ENCODE results near the gene CPNE5. TPM values are rescaled to one million over a fixed set of nuclear protein-coding genes. Genes with fewer than 3 reads are reported as not detected.

Gene CPNE5
- total and polyA plus RNA-seq, 10 donors, result 9.5 to 33.4 (median 19.3) TPM

GRCh38 chr6:36735110-36736071 is 103.9 kb downstream of the CPNE5 start:
- Histone ChIP-seq H3K27ac (peak overlapping the region; percentile 27 to 80 (median 74)), H3K9me3 (no peaks in the 10 kb centered on the region), H3K4me3 (peak overlapping the region in 5 of 8 donors; percentile 3 to 43 (median 13)), H3K4me1 (peaks cover 13 to 36% (median 26%) of the 10 kb centered on the region in 6 donors), H3K27me3 (replicated peaks in 1 of 7) (no peaks in the 10 kb centered on the region), H3K36me3 (peaks cover 0 to 12% (median 0%) of the 10 kb centered on the region in 6 donors)
- intact Hi-C loops (cut with DNase I; ENCODE audit: low total_unique reads), result no loop called here
- DNase-seq, result peak; percentile 67
- WGBS, 5 donors, result 15 to 30% (median 21%) methylated on average over 20 to 24 of the region's 24 CpGs
- TF ChIP-seq CTCF (IDR thresholded peaks at IDR 0.05 in 8 of 11, conservative IDR thresholded peaks at IDR 0.05 in 3 of 11), result peak in 7 of 11 experiments; percentile 3 to 51 (median 24)
- TF ChIP-seq POLR2A (IDR thresholded peaks at IDR 0.05), result no peak
- peak; percentile 19 to 75 (median 48) for TF ChIP-seq POLR2AphosphoS5 (IDR thresholded peaks at IDR 0.05)

- peak overlapping the region in 7 of 8 donors; percentile 61 to 80 (median 74) for H3K27ac ChIP-seq
These were observed 104.7 kb downstream of the CPNE5 start for GRCh38 chr6:36734486-36735060.

DNA sequence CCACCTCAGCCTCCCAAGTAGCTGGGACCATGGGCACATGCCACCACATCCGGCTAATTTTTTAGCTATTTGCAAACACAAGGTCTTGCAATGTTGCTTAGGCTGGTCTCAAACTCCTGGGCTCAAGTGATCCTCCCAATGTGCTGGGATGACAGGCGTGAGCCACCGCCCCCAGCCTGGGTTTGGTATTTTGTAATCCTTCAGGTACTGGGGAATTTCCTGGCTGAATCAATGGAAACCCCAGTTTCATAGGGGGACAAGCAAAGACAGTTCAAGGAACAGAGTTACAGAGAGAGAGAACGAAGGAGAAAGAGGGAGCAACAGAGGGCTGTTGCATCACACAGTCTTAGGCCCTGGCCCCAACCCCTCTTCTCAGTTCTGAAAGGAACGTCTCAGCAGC is 105.9 kb downstream of the CPNE5 start:
- no peak for TF ChIP-seq CTCF (IDR thresholded peaks at IDR 0.05 in 8 of 11, conservative IDR thresholded peaks at IDR 0.05 in 3 of 11)
- TF ChIP-seq POLR2A (IDR thresholded peaks at IDR 0.05), result no peak
- TF ChIP-seq POLR2AphosphoS5 (IDR thresholded peaks at IDR 0.05), result no peak
- Histone ChIP-seq H3K27ac (no peak overlapping the region), H3K27me3 (replicated peaks in 1 of 7) (no peaks in the 10 kb centered on the region), H3K36me3 (peaks cover 0 to 12% (median 0%) of the 10 kb centered on the region in 6 donors), H3K4me1 (peaks cover 13 to 38% (median 29%) of the 10 kb centered on the region in 6 donors), H3K4me3 (no peak overlapping the region), H3K9me3 (no peaks in the 10 kb centered on the region)
- WGBS, 5 donors, result 77 to 94% (median 84%) methylated on average over 5 of the region's 5 CpGs
- DNase-seq, result peak; percentile 12
- intact Hi-C loops (cut with DNase I; ENCODE audit: low total_unique reads), result no loop called here

More at GRCh38 chr6:36734486-36735060, 104.7 kb downstream of the CPNE5 start:
- peaks cover 0 to 12% (median 0%) of the 10 kb centered on the region in 6 donors for H3K36me3 ChIP-seq
- intact Hi-C loops (cut with DNase I; ENCODE audit: low total_unique reads), result no loop called here
- WGBS, 5 donors, result 78 to 88% (median 84%) methylated on average over 5 to 7 of the region's 7 CpGs
- peak; percentile 59 for DNase-seq
- peaks cover 13 to 28% (median 21%) of the 10 kb centered on the region in 6 donors for H3K4me1 ChIP-seq
- H3K9me3 ChIP-seq, result no peaks in the 10 kb centered on the region
- H3K4me3 ChIP-seq, result peak overlapping the region in 2 of 8 donors; percentile 13 to 43
- H3K27me3 ChIP-seq (replicated peaks in 1 of 7), result no peaks in the 10 kb centered on the region
- TF ChIP-seq POLR2A (IDR thresholded peaks at IDR 0.05) (no peak), CTCF (IDR thresholded peaks at IDR 0.05 in 8 of 11, conservative IDR thresholded peaks at IDR 0.05 in 3 of 11) (no peak), POLR2AphosphoS5 (IDR thresholded peaks at IDR 0.05) (no peak)

Measured in spleen (tissue), 11 donors.